Measurements from ENCODE around the gene CTNNBIP1.
A peak's percentile ranks its signal among the peaks of the same experiment; 100 is the strongest.

Gene CTNNBIP1

GRCh38 chr1:9903801-9904527, 6.1 kb downstream of the CTNNBIP1 start:
- DNase-seq: no peak

GRCh38 chr1:9902060-9902452, 8.0 kb downstream of the CTNNBIP1 start:
- DNase-seq: no peak

- no peak for DNase-seq
Observed at GRCh38 chr1:9901148-9902059, 8.7 kb downstream of the CTNNBIP1 start.

- DNase-seq: no peak
Observed at GRCh38 chr1:9900142-9901043, 9.7 kb downstream of the CTNNBIP1 start.

- DNase-seq: no peak
Observed at GRCh38 chr1:9894115-9894514, 16.0 kb downstream of the CTNNBIP1 start.

GRCh38 chr1:9892563-9893528, 17.2 kb downstream of the CTNNBIP1 start:
- DNase-seq: no peak

GRCh38 chr1:9891207-9891606, 18.9 kb downstream of the CTNNBIP1 start:
- peak; percentile 38 for DNase-seq

- no peak for DNase-seq
Observed at GRCh38 chr1:9890224-9890731, 19.8 kb downstream of the CTNNBIP1 start.

- DNase-seq: no peak
Observed at GRCh38 chr1:9889411-9889810, 20.7 kb downstream of the CTNNBIP1 start.

- DNase-seq: no peak
Observed at GRCh38 chr1:9888886-9889285, 21.2 kb downstream of the CTNNBIP1 start.

GRCh38 chr1:9887070-9887469, 23.0 kb downstream of the CTNNBIP1 start:
- DNase-seq: no peak

- DNase-seq: no peak
Observed at GRCh38 chr1:9886092-9886742, 23.9 kb downstream of the CTNNBIP1 start.

GRCh38 chr1:9884805-9885204, 25.3 kb downstream of the CTNNBIP1 start:
- DNase-seq: no peak

GRCh38 chr1:9883585-9884449, 26.3 kb downstream of the CTNNBIP1 start:
- DNase-seq: no peak

GRCh38 chr1:9882945-9883303, 27.1 kb downstream of the CTNNBIP1 start:
- DNase-seq: no peak

GRCh38 chr1:9882296-9882944, 27.6 kb downstream of the CTNNBIP1 start:
- no peak for DNase-seq

- DNase-seq: no peak
Observed at GRCh38 chr1:9881838-9882249, 28.2 kb downstream of the CTNNBIP1 start.

- no peak for DNase-seq
Observed at GRCh38 chr1:9878404-9878803, 31.7 kb downstream of the CTNNBIP1 start.

- DNase-seq: peak; percentile 41
Observed at GRCh38 chr1:9877962-9878361, 32.1 kb downstream of the CTNNBIP1 start.

GRCh38 chr1:9875636-9876000, 34.5 kb downstream of the CTNNBIP1 start:
- no peak for DNase-seq

All from NCI-H146 (cell line).